H1 (cell line): ENCODE results near the gene PLXND1. TPM values are rescaled to one million over a fixed set of nuclear protein-coding genes. Genes with fewer than 3 reads are reported as not detected.

Experiments used
- GTF2F1 ChIP-seq: IDR thresholded peaks from 2 replicates; pipeline ENCODE4 v1.6.1; 2012; ENCODE audit warnings: low read depth, low read length, improper control_type of control experiment, borderline replicate concordance
- SRF ChIP-seq: IDR thresholded peaks from 2 replicates; pipeline ENCODE4 v1.6.1; 2011; ENCODE audit warnings: mild to moderate bottlenecking, low read depth, low read length, moderate library complexity
- polyA plus RNA-seq, 7 experiments: library from polyadenylated mRNA; depleted of rRNA in 3 of 7; stranded (reverse) in 5 of 7; unstranded in 2 of 7; fragments of >200 nt in 5 of 7; fragments of 200-250 nt in 2 of 7; gene quantifications; 1 replicate in 5 of 7; 2 replicates in 1 of 7; 4 replicates in 1 of 7; pipeline versions ENCODE4 v1.2.1 to v1.2.3, GENCODE V29; 2011 to 2013; ENCODE audit warnings: missing spikeins in 2 of 7, mixed read lengths in 2 of 7
- total RNA-seq: library from RNA; stranded (reverse); fragmentation: NEBNext Ultra II Directional; extraction: Animal tissue kit (Norgen Biotek cat#: 25700); gene quantifications from 2 replicates; pipeline ENCODE4 v1.2.1, GENCODE V29; 2021

Gene PLXND1
- total and polyA plus RNA-seq, 2 of the 8 experiments (the other 6 are each of a cell fraction or from before 2014, with no cell fraction given), result 17.7 to 66.4 TPM

DNA sequence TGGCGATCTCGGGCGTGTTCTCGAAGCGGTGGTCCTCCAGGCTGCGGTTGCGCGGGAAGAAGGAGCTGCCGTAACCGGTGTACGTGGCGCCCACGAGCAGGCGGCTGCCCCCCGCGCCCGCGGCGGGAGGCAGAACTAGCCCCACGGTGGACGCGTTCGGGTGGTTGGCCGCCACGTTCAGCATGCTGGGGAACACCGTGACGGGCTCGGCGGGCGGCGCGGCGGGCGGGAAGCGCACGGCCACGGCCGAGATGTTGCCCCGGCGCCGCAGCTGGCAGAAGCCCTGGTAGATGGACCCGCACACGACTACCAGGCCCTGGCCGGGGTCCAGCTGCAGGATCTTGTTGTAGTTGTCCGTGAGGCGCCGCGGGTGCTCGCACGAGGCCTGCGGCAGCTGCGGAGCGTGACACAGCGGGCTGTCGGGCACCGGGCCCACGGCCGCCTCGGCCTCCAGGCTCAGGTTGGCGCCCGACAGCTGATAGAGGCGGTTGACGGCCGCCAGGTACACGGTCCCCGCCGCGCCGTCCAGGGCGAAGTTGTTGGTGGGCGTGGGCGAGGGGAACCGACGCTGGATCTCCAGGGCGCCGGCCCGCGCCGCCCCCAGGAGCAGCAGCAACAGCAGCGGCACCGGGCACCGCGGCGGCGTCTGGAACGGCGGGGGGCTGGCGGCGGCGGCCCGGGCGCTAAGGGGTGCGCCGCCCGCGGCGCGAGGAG lies 397 bp downstream of the PLXND1 start (continued):
- no peak for TF ChIP-seq SRF
- no peak for TF ChIP-seq GTF2F1
